H1 (cell line): ENCODE results near the gene EYA2. TPM values are rescaled to one million over a fixed set of nuclear protein-coding genes. Genes with fewer than 3 reads are reported as not detected.

ENCODE experiments used
- BCL11A ChIP-seq, 2 experiments: IDR thresholded peaks; one replicate each; pipeline ENCODE4 v1.6.1; 2011; ENCODE audit warnings: low read depth in 2 of 2, low read length in 2 of 2, mild to moderate bottlenecking in 2 of 2
- CHD7 ChIP-seq: fragments of 300-600 bp; sonication (generic); IDR thresholded peaks from 2 replicates; pipeline ENCODE4 v1.7.1; 2012; ENCODE audit warnings: low read length, moderate library complexity, mild to moderate bottlenecking, inconsistent platforms; ENCODE audit not compliant: insufficient replicate concordance
- CTCF ChIP-seq, 3 experiments: IDR thresholded peaks; 1 replicate in 2 of 3; 2 replicates in 1 of 3; pipeline versions ENCODE4 v1.5.1 to v1.6.1; 2011; ENCODE audit warnings: low read length in 3 of 3, mild to moderate bottlenecking in 3 of 3, inconsistent platforms in 2 of 3, low read depth in 1 of 3, moderate library complexity in 1 of 3; ENCODE audit not compliant: insufficient read depth in 1 of 3; ENCODE audit errors: control extremely low read depth in 1 of 3
- E2F6 ChIP-seq: IDR thresholded peaks from 2 replicates; pipeline ENCODE4 v1.6.1; 2012; ENCODE audit warnings: inconsistent platforms
- POU5F1 ChIP-seq: IDR thresholded peaks from 2 replicates; pipeline ENCODE4 v1.6.1; 2011; ENCODE audit warnings: low read depth, mild to moderate bottlenecking, low read length, moderate library complexity
- SIRT6 ChIP-seq: IDR thresholded peaks from one replicate; pipeline ENCODE4 v1.7.1; 2012; ENCODE audit warnings: low read length, inconsistent platforms
- TAF1 ChIP-seq: IDR thresholded peaks from 2 replicates; pipeline ENCODE4 v1.6.1; 2011; ENCODE audit warnings: mild to moderate bottlenecking, low read depth, low read length
- polyA plus RNA-seq, 7 experiments: library from polyadenylated mRNA; depleted of rRNA in 3 of 7; stranded (reverse) in 5 of 7; unstranded in 2 of 7; fragments of >200 nt in 5 of 7; fragments of 200-250 nt in 2 of 7; gene quantifications; 1 replicate in 5 of 7; 2 replicates in 1 of 7; 4 replicates in 1 of 7; pipeline versions ENCODE4 v1.2.1 to v1.2.3, GENCODE V29; 2011 to 2013; ENCODE audit warnings: missing spikeins in 2 of 7, mixed read lengths in 2 of 7
- total RNA-seq: library from RNA; stranded (reverse); fragmentation: NEBNext Ultra II Directional; extraction: Animal tissue kit (Norgen Biotek cat#: 25700); gene quantifications from 2 replicates; pipeline ENCODE4 v1.2.1, GENCODE V29; 2021

Gene EYA2
- total and polyA plus RNA-seq, 2 of the 8 experiments (the other 6 are each of a cell fraction or from before 2014, with no cell fraction given) = 1.6 to 1.7 TPM

- TF ChIP-seq CTCF (IDR thresholded peaks at IDR 0.05; ENCODE audit: control extremely low read depth in 1 of 3, insufficient read depth in 1 of 3, low read depth in 1 of 3, low read length in 3 of 3) = no peak
- TF ChIP-seq CHD7 = no peak
- TF ChIP-seq E2F6 = no peak
- TF ChIP-seq BCL11A (IDR thresholded peaks at IDR 0.05; ENCODE audit: low read depth in 2 of 2, low read length in 2 of 2) = no peak
- TF ChIP-seq TAF1 = no peak
- no peak for TF ChIP-seq POU5F1
- no peak for TF ChIP-seq SIRT6
These were observed 114.3 kb downstream of the EYA2 start (continued) for GRCh38 chr20:47008842-47009518.
